DOHH2 (cell line): ENCODE measurements around the gene KMT2C.

Source experiments
- CTCF ChIP-seq: fragments of 200-600 bp; sonication (generic); IDR thresholded peaks from one replicate; pipeline ENCODE4 v1.5.1; 2014; ENCODE audit warnings: antibody characterized with exemption, mild to moderate bottlenecking, low read depth, low read length; ENCODE audit not compliant: poor library complexity, severe bottlenecking
- EZH2phosphoT487 ChIP-seq: fragments of 200-600 bp; sonication (generic); IDR thresholded peaks from 2 replicates; pipeline ENCODE4 v1.6.1; 2017; ENCODE audit warnings: borderline replicate concordance, mild to moderate bottlenecking, antibody characterized with exemption, low read length, moderate library complexity, mixed read lengths

DNA sequence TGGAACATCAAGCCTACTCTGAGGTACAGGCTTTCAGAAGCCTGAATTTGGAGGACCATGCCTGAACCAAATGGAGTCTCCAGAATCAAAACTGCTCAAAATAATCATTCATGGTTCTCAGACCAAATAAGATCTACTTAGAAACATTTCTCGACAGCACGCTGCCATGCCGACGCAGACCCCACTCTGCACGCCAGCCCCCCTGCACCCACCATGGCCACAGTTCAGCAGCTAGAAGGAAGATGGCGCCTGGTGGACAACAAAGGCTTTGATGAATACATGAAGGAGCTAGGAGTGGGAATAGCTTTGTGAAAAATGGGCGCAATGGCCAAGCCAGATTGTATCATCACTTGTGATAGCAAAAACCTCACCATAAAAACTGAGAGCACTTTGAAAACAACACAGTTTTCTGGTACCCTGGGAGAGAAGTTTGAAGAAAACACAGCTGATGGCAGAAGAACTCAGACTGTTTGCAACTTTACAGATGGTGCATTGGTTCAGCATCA, 6.6 kb upstream of the KMT2C start:
- TF ChIP-seq CTCF = no peak
- TF ChIP-seq EZH2phosphoT487 = no peak
